ENCODE measurements around the gene NHERF1.

NHERF1 gene

GRCh38 chr17:74815067-74815466, 66.6 kb downstream of the NHERF1 start:
- no peak for DNase-seq

DNA sequence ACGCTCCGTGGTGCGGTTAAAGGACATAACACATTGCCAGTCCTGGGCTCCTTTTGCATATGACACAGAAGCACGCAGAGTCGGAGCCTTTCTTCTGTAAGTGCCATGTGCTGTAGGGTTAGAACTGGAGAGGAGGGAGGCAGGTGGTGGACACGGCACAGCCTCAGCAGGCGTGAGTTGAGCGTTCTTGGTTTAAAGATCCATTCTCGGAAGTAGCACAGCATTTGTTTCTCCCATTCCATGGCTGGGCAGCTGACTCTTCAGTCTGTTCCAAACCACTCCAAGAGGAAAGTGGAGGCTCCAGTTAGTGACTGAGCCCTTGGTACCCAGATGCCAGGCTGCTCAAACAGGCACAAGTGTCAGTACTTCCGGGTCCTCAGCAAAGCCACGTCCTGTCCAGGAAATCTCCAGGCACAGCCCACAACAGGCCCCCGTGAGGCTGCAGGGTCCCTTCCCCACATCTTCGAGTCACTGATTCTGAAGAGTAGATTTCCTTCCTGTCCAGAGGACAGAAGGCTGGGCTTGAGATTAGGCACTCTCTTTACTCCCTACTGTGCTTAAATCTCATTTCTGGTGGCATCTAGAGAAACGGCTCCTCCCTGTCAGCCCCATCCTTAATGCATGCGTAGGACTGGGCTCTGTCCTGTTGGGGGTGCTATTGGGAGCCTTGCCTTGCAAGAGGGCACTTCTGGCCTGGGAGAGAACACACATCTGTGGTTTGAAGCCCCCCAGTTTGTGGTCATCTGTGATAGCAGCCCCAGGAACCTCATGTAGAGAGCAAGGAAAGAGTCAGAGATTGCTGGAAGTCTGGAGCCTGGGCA, 67.3 kb downstream of the NHERF1 start:
- DNase-seq, result no peak

DNA sequence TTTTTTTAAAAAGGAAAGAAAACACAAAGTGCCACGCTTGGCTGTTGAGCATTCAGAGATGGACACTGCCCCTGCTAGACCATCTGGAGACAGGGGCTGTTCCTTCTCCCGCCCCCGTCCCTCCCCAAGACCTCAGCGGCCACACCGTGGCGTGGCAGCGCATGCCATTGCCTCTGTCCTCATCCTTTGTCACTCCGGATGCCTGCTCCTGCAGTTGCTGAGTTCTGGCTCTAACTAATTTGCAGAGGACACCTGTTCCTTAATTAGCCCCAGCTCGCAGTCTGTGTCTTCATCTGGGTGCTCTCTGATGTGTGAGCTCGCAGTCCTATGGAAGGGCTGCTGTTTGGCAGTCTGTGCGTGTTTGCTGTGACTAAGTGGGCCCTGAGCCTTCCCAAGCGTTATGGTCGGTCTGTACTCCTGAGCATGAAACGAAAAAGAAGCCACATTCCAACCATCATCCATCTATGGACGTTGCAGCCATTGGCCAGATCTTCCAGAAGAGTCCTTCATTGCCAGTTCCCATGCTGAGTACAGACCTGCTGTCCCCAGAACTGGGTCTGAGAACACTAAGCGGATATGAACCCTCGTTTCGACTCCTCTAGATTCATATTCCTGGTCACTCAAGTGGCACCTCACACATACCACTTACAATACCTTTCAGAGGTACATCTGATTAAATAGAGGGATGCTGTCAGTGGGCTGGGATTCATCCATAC, 68.6 kb downstream of the NHERF1 start:
- no peak for DNase-seq

DNA sequence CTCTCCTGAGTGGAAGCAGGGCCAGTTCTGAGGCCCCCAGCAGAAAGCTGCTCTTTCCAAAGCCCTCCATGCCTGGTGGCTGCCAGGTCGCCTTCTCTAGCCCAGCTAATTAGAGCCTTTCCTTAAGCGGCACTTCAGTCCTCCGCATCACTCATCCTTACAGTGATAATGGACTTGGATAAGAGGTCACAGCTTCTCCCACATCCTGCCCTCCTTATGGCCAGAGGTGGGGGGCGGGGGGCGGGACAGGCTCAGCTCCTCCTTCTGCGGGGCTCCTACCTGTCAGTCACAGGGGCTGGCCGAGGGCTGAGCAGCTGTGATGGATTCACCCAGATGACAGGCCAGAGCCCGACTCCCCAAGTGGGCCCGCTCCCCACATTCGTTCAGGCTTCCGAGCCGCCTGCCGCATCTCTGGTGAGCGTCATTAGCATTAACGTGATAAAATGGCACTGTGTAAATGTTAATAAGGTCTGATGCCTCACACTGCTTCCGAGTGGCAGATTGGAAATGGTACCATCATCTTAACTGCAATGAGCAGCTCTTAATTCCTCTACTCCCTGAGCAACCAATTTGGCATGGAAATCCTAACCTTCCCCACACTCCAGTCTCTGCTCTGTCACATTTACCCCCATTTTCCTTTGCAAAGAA, 70.0 kb downstream of the NHERF1 start:
- DNase-seq, result no peak
